Measurements from ENCODE around the gene TAB2.

TAB2 gene

DNA sequence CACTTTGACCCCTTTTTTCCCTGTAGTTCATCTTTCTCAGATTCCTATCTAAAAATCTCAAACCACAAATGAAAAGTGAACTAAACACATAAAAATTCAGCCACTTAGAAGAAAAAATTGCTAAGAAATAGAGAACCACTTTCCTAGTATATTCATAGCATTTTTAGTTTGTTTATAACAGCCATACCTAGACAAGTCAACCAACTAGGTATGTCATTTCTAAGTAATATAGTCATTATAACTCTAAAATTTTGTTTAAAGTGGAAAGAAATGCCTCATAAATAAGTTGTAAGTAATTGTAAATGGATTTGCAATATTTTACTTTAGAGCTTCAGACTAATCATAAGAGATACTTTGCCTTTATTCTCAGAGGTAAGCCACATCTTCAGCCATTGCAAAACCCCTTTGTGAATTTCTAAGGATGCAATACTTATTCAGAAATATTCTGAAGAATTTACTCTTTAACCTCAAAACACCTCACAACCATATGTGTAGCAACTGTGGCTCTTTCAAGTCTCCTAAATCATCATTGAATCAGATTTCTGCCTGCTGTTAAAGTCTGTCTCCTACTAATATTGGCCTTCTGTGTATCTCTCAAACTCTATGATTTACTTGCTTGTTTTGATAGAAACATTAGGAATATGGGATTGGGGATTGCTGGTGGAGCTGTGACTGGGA lies 75.6 kb downstream of the TAB2 start:
- intact Hi-C loops (cut with DNase I), result no loop called here
- DNase-seq, result no peak

DNA sequence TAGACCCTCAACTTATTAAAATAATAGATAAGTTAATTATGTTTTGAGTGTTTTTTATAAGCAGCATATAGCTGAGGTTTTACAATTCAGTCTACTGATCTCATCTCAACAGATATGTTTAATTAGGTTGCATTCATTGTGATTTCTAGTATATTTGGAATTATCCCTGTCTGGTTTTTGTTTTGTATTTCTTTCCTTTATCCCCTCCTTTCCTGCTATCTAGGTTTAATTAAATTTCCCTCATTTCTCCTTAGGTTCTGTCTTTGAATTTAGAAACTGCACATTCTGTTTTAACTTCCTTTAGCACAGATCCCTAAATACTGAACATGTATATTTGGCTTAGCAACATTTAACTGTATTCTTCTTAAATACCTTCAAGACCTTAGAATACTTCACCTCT lies 77.7 kb downstream of the TAB2 start:
- DNase-seq, result no peak
- intact Hi-C loops (cut with DNase I), result no loop called here

DNA sequence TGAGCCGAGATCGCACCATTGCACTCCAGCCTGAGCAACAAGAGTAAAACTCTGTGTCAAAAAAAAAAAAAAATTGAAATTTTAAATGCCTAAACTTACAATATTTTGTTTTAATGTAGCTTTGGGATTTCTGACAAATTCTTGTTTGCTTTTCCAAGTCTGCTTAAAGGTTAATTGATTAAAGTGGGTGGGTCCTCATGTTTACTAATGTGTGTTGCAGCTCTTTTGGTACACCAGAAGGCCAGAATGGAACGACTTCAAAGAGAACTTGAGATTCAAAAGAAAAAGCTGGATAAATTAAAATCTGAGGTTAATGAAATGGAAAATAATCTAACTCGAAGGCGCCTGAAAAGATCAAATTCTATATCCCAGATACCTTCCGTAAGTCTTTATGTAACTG lies 79.9 kb downstream of the TAB2 start:
- intact Hi-C loops (cut with DNase I), result no loop called here
- DNase-seq, result no peak

DNA sequence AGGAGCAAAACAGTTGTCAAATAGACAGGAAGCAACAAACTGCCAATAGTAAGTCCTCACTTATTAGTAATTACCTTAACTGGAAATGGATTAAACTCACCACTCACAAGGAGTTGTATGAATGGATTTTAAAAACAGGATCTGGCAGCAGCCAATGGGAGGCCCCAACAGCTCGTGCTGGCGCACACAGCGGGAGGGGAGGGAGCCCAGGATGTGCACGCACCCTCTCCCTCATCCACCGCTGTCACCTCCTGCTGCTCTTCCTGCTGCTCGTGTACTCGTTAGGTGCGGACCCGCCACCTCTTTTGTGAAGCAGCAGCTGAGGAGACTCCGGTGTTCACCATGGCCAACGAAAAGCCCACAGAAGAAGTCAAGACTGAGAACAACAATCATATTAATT lies 82.5 kb downstream of the TAB2 start, which contains the start of gene SUMO4:
Gene SUMO4 (plus strand): TSS at position 213 of the 400 bp plus-strand sequence. CDS start 130 bp downstream, at position 343.
- no peak for DNase-seq
- intact Hi-C loops (cut with DNase I), result no loop called here

DNA sequence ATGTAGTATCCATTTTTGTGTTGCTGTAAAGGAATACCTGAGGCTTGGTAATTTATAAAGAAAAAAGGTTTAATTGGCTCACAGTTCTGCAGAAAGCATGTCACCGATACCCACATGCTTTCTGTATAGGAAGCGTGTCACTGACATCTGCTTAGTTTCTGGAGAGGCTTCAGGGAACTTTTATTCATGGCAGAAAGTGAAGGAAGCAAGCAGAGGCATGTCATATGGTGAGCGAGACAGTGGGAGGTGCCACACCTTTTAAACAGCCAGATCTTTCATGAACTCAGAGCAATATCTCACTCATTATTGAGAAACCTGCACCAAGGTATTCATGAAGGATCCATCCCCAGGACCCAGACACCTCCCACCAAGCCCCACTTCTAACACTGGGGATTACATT lies 86.0 kb downstream of the TAB2 start:
- intact Hi-C loops (cut with DNase I), result no loop called here
- no peak for DNase-seq

DNA sequence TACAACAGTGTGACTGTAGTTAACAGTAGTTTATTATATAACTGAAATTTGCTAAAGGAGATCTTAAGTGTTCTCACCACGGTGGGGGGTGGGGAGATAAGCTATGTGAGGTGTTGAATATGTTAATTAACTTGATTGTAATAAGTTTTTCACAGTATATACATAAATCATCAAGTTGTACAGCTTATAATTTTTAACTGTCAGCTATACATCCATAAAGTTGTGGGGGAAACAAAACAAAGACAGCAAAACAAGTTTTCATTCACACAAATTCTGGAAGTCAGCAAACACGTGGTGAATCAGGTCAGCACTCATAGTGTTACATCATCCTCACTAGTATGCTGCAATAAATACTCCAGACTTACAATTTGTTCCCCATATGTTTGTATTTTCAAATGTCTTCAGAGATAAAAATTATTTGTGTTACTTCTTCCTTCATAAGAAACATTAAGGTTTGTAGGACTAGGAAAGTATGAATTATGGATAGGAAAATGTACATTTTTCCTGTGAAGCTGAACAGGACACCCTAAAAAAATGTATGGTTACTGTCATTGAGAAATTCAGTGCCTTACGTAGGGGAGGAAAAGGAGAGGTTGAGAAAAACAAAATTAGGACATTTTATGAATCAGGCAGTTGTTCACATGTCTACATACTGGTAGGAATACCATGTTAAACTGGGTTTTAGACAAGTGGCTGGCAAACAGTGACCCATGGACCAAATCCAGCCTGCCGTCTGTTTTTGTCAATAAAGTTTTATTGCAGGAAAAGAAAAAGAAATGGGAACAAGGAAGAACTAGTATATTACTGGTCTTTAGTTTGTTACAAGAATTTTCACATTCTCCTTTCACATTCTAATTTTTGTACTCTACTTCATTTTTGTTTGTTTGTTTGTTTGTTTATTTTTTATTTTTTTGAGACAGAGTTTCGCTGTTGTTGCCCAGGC lies 88.6 kb downstream of the TAB2 start:
- DNase-seq, result no peak
- intact Hi-C loops (cut with DNase I), result no loop called here

DNA sequence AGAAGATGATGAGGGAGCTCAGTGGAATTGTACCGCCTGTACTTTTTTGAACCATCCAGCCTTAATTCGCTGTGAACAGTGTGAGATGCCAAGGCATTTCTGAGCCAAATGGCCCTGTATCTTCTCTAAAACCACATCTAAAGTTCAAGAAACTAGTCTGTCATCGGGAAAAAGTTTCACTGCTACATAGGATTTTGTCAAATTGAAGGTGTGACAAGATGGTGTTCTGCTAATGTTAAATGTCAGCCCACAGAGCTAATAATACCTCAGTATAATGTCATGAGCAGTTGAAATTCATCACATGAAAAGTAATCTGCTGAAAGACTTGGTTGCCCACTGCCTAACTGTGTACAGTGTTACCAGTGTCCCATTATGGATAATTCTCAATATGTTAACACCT lies 92.1 kb downstream of the TAB2 start:
- no peak for DNase-seq
- intact Hi-C loops (cut with DNase I), result no loop called here

DNA sequence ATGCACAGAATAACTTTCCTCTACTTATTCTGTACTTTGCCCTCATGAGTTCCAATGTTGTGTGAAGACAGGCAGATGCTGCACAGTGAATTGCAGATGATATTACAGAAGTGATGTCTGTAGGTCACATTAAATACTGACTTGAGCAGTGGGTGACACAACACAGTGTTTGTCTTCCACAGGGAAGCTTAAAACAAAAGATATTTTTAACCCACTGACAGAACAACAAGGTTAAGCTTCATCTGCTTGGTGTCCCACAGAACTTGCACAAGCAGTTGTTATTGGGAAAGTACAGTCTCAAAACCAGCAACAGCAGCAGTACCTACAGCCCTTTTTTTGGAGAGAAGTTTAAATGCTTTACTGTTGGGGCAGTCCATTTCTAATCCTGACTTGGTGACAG lies 93.0 kb downstream of the TAB2 start:
- intact Hi-C loops (cut with DNase I), result no loop called here
- no peak for DNase-seq

DNA sequence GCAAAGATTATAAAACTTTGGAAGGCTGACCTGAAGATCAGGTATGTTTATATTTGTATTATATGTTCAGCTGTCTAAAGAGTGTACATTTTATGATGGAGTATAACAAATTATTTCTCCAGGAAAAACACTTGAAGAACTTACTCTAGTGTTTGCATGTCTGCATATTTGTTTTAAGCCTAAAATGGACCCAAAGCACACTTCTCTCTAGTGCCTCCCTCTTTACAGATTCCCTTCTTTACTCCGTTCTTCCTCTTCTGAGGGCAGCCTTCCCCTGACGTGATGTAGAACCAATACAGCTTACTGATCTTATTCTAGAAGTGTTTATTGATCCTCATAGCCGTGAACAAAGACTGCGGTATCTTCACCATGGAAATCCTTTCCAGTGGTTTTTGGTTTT lies 96.5 kb downstream of the TAB2 start:
- intact Hi-C loops (cut with DNase I), result no loop called here
- no peak for DNase-seq

DNA sequence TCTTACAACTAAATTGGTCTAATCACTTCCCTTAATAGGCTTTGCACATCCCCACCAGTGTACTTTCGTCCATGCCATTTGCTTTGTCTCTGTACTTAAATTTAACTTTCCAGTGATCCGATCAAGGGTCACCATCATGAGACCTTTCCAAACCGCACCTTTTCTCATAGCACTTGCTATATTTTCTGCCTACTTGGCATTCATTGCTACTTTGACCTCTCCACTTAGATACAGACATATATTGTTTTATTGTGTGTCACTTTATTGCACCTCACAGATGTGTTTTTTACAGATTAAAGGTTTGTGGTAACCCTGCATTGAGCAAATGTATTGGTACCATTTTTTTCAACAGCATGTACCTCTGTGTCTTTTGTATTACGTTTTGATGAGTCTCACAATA lies 97.3 kb downstream of the TAB2 start:
- no peak for DNase-seq
- intact Hi-C loops (cut with DNase I), result no loop called here

DNA sequence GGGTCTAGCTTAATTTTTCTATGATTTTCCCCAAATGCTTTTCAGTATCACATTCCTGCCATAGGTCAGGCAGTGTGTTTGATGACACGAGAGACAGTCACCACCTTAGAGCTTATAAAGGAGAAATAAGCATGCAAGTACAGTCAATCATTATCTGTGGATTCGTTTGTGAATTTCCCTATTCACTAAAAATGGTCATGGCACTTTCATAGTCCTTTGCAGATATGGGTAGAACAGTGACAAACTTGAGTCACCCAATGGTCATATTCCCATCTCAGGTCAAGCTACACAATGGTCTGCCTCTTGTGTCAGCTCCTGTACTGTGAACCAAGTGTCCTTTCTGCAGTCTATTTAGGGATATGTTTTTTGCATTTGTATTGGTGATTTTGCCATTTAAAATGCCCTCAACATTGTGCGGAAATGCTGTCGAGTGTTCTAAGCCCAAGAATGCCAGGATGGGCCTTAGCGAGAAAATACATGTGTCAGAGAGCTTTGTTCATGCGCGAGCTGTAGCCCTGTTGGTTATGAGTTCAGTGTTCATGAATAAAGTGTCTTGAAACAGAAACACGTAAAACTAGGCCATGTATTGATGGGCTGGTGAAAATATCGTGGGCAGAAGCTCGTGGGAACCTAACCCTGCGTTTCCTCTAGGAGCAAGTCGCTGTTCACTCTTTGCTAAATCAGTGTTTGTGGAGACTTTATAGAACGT lies 102.3 kb downstream of the TAB2 start:
- no peak for DNase-seq
- intact Hi-C loops (cut with DNase I), result loop anchor here (10.0 kb wide), 1 partner anchor 85 kb away; no protein-coding TSS in a partner anchor

DNA sequence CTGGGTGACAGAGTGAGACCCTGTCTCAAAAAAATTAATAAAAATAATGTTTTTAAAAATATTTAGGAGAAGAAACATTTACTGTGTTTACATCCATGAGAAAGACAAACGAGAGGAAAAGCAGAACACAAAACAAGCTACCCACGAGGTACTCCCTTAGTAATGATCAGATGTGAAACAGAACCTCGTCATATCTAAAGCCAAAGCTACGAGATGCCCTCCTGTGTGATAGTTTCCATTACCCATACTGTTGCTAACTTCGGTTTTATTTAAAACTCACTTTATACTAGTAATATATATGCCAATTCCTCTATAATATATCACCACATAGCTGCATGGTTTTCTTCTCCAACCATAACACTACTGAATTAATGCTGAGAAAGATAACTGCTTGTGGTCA lies 103.6 kb downstream of the TAB2 start:
- intact Hi-C loops (cut with DNase I), result loop anchor here (10.0 kb wide), 1 partner anchor 86 kb away; no protein-coding TSS in a partner anchor

DNA sequence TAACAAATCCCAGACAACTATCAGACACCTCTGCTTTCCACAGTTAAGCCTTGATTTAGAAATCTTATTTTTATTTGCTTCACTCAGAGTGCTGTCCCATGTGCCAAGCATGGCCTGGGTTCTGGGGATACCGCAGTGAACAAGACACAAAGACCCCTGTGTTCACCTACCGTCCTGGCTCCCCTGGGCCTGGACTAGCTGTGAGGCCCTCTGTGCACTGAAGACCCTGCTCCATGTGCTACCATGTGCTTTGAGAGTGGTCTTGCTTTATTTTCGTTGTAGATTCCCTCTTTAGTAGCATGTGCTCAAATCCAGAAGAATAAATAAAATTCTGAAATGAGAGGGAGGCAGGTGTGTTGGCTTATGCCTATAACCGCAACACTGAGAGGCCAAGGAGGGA lies 105.1 kb downstream of the TAB2 start:
- intact Hi-C loops (cut with DNase I), result loop anchor here (10.0 kb wide), 1 partner anchor 88 kb away; no protein-coding TSS in a partner anchor
- no peak for DNase-seq

More for the DNA sequence above, 103.6 kb downstream of the TAB2 start:
- no peak for DNase-seq

DNA sequence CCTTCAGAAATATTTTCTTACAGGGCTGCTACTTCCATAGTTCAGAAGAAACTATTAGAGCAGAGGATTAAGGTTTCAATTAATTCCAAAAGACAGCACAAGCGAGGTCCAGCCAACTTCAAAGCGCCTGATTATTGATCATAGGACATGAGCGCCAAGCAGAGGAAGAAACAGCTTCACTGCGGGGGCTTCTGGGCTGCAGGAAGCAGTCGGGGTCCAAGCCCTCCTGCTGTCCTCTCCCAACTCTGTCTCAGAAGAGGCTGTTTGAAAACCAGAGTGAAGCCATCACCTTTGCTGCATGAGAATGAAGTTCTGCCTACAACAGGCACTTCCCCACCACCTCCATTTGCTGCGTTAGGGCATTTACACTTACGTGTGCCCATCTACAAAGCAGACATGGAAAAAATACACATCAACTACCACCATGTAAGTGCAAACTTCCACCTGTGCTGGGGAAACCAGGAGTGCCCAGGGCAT lies 106.5 kb downstream of the TAB2 start:
- no peak for DNase-seq
- intact Hi-C loops (cut with DNase I), result loop anchor here (10.0 kb wide), 1 partner anchor 89 kb away; no protein-coding TSS in a partner anchor

DNA sequence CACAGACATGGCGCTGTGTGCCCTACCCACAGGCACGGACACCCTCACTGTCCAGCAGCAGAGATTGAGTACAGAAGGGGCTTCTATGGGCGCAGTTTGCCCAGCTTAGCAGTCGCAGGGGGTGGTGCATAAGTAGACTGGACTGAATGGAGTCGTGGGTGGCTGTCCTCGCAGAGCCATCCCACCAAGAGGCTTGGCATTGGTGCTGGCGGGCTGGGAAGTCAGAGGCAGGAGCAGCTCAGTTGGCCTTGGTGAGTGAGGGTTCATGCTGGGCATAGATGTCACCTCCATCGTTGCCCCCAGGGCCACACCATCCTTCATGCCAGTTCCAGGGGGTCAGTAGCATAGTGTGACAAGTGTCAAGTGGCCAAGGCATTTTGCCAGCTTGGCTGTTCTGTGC lies 107.7 kb downstream of the TAB2 start:
- intact Hi-C loops (cut with DNase I), result loop anchor here (10.0 kb wide), 1 partner anchor 90 kb away; no protein-coding TSS in a partner anchor

DNA sequence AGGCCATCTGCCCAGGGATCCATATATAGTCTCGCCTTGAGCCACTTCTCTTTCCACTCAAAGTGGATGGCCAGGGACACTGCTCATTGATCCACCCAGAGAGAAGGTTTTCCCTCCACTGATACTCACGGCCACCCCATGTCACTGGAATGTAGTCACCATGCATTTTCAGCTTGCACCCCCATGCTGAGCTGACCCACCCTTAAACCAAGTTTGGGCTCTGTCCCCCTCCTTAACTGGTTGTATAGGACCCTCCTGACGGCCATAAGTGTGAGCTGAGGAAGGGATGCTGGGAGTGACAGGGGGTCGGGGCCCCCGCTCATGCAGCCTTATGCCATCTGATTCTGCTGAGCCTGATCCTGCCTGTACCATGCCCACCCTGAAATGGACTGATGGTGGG lies 108.2 kb downstream of the TAB2 start:
- peak in 1 of 42 donors; percentile 29 for DNase-seq
- intact Hi-C loops (cut with DNase I), result loop anchor here (10.0 kb wide), 1 partner anchor 91 kb away; no protein-coding TSS in a partner anchor

More for the DNA sequence above, 107.7 kb downstream of the TAB2 start:
- DNase-seq, result no peak

DNA sequence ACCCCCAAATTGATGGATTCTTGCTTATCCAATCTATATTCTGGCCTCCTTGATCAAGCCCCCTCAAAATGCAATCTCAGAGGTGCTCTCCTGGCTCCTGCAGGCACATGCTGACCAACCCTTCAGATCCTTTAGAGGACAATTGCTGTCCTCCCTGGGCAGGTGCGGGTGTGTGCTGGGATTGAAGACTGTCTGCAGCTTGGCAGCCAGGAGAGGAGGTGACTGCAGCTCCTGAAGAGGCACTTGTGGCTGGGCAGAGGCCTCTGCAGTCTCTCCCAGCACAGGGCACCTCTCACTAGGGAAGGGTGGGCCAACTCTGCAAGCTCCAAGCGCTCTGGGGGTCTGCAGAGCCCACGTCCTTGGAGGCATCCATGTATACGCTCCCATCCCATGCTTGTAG lies 111.1 kb downstream of the TAB2 start:
- DNase-seq, result peak in 1 of 42 donors; percentile 19
- intact Hi-C loops (cut with DNase I), result loop anchor here (10.0 kb wide), 1 partner anchor 94 kb away; no protein-coding TSS in a partner anchor

DNA sequence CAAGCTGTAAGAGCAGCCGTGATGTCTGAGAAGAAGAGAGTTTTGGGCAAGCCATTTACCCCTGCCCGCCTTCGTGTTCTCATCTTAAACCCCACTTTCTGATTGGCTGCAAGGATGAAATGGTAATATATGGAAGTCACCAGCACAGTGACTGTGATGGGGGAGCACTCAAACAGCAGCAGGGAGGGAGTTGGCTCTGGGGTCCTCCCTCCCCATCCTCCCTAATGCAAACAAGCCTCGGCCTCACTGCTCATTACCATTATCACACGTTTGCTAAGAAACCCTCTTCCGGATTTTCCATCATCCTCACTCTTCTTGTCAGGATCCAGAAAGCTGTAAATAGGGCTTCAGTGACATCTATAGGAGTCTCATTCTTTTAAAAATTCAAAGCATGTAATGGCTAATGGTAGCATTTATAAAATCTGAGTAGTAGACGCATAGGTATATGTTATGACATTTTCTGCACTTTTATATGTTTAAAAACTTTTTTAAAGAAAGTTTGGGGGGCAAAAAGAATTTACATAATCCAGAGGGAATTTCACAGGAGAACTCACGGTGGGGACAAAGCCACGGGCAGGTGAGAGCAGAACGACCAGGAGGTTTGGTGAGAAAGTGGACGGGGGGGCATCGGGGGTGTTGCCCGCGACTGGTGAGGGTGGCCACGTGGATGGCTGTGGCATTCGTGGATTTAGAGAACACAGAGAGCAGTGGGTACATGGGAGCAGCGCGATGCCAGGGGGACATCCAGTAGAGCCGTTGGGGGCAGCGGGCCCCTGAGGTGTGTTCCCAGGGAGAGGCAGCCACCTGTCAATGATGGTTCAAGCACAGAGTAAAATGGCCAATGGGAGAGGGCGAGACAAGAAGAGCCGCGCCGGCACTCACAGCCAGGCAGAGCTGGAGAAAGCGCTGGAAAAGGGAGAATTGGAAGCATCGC lies 112.2 kb downstream of the TAB2 start:
- peak in 2 of 42 donors; percentile 9 to 25 for DNase-seq
- intact Hi-C loops (cut with DNase I), result loop anchor here (5.0 to 10.0 kb wide), 3 partner anchors 95 to 402 kb away; no protein-coding TSS in a partner anchor
